Measurements from ENCODE around the gene S100Z.
"Not testable (repeated sequence)": the region's sequence is repeated elsewhere in the genome, so short reads cannot be mapped to it uniquely, and the experiment has no call there.

The S100Z gene

DNA sequence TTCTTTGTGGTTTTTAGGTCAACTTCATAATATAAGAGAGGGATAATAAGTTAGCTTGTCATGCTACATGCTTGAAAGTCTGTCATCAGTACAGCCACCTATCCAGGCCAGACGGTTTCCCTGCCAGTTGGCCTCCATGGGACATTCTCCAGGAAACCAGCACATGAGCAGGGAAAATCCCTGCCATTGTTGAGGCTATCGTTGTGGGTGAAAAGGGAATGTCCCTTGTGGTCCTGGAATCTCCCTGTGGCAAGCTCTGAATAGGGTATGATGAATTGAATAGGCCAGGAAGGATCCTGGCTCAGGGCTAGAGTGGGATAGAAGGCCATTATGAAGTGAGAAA is 18.7 kb upstream of the S100Z start:
- no peak for DNase-seq

DNA sequence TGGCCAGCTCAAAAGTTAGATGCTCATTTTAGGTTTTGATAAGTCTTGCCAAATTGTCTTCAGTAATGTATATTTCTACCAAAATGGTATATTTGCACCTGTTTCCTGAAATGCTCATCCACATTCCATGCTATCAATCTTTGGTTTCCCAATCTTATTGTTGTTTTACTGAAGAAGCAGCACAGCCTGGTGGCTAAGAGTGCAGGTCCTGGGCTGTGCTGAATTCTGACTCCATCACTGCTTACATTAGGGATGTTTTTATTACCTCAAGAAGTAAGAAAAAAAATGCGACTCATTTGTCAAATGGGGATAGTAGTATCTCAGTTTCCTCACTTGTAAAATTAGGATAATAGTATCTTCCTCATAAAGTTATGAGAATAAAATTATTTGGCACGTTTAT is 13.6 kb upstream of the S100Z start:
- DNase-seq: no peak

DNA sequence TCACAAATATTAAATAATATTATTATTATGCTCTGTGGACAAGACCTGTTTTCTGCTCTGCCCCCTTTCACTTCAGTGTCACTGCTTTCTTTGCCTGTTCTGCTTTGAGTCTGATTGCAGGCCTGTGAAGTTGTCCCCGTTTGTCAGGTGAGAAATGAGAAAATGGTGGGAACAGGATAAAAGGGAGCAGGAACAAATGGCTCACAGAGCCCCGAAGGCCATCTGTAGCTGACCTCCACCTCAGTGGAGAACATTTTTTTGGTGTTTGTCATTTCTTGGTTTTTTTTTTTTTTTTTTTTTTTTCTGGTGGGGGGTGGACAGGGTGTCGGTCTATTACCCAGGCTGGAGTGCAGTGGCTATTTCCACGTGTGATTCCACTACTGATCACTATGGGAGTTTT is 13.2 kb upstream of the S100Z start:
- no peak for DNase-seq

DNA sequence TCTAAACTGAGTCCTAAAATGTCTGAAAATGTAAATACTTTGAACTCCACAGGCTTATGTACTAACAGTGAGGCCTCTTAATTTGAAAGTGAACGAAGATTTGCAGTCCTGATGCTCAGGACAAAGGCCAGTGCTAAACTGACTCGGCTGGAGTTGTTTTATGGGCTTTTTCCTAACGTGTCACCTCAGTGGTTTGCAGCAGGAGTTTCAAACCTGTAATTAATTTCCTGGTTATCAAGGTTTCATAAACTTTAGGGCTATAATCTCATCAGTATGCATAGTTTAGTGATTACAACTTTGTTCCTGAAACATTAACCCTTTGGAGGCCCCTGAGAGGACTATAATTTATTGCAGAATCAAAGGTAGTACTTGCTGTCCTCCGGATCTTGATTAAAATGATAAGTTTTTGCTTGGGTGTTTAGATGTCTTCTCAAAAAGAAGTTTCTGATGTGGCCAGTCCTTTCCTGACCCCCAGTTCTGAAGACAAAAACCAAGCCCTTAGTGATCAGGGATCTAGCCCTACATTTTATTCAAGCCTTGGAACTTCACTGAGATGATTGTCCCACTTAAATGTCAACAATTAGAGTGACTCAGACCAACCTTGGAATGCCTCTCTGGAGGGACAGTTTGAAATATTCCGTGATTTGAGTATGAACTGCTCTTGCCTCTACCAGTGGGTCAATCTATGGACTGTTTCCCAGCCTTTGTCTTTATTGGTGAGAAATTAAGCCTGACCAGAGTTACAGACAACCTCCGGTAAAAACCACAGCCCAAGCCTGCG is 11.1 kb upstream of the S100Z start:
- DNase-seq: no peak

DNA sequence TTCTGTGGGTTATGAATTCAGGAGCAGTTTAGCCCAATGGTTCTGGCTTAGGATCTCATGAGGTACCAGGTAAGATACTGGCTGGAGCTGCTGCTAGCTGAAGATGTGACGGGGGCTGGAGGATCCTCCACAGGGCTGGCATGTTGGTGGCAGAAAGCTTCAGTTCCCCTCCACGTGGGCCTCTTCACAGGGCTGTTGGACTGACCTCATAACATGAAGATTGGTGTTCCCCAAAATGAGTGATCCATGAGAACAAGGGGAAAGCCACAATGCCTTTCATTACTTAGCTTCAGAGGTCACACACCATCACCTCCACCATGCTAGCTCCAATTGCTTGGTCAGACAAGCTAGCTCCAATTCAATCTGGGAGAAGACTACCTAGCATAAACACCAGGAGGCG is 8.5 kb upstream of the S100Z start:
- DNase-seq: no peak

DNA sequence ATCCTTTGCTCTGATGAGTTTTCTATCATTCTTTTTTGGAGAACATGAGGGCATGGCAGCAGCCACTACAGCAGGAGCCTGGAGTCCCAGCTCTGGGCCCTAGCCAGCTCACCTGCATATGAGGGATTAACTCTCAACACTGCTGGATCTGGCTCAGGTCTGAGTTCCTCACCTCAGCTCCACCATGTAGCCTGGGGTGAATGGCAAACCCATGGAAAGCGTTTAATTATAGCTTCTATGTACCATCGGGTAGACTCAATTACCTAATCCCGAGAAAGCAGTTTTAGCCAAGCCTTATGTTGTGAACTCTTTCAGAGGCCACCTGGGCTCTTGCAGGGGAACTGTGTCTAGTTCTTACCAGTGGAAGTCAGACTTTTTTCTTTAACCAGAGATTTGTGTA is 3.9 kb upstream of the S100Z start:
- no peak for DNase-seq

DNA sequence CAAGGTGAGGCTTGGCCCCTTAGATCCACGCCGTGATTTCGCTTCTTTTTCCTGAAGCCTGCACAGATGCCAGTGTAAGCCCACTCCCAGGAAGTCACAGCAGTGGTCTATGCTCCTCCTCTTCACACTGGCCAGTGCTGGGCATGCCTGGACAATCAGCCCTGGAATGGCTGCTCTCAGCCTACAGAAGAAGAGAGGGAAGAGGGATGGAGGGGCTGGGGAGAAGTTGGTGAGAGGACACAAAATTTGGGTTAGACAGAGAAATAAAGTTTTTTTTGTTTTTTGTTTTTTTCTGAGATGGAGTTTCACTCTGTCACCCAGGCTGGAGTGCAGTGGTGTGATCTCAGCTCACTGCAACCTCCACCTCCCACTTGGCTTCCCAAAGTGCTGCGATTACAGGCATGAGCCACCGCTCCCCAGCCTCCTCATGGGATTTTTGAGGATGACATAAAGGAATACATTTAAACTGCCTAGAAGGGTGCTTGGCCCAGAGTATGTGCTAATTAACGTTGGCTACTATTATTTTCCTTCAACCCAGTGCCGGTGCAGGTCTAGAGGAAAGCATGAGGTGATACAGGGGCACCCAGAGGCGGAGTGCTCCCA is 830 bp downstream of the S100Z start:
- DNase-seq: no peak

DNA sequence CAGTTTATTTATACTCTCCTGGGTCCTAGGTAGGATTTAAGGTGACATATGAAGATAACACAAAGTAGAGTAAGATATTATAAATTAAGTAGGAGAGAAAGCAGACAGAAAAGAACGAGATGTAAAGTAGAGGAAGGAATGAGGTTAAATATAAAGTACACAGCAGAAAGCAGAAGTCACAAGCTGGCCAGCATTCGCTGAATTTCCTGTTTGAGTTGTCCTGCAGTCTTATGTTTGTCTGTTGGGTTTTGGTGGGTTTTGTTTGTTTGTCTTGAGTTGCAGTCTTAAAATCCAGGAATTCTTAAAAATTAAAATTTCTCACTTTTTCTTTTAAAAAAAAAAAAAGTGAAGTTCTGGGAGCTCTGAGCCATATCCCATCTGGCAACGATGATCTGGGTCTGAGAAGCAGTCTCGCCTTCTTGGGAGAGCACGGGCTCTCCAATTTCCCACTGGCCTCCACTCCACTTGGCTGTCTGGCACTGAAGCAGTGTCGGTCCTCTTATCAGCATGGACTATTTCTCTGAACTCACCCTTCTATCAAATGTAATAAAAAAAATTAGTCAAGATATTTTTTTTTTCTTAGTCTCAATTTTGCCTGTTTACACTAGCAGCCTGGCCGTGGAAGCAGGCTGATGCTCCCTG is 2.0 kb downstream of the S100Z start:
- DNase-seq: no peak

DNA sequence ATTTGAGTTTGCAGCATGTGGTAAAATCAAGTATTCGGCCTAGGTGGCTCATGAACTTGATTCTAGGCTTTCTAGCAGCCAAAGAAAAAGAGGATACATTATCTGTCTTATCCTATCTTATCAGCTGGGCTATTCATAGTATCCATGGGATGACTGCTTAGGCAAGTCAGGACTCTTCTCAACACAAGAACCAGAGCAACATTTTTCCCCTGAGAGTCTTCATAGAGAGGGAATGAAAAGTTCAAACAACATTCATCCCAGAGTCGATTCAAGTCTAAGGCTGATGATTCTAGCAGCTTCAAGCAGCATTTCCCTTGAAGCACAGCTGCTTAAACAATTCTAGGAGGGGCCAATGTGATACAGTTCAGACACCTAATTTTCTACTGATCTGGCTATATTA is 3.0 kb downstream of the S100Z start:
- DNase-seq: no peak

DNA sequence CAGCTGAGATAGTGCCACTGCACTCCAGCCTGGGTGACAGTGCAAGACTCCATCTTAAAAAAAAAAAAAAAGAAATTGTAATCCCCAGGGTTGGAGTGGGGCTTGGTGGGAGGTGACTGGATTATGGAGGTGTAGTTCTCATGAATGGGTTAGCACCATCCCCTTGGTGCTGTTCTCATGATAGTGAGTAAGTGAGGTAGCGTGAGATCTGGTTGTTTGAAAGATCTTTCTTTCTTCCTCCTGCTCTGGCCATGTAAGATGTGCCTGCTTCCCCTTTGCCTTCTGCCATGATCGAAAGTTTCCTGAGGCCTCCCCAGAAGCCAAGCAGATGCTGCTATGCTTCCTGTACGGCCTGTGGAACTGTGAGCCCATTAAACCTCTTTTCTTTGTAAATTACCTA is 3.9 kb downstream of the S100Z start:
- DNase-seq: not testable (repeated sequence)

DNA sequence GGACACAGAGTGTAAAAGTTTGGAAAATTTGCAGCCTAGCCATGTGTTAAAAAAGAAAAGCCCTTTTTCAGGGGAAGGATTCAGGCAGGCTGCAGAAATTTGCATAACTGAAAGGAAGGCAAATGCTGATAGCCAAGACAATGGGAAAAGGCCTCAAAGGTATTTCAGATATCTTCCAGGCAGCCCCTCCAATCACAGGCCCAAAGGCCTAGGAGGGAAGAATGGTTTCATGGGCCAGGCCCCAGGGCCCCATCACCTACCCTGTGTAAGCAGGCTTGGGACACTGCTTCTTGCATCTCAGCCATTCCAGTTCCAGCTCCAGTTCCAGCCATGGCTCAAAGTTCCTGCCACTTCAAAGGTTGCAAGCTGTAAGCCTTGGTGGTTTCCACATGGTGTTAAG is 4.8 kb downstream of the S100Z start:
- no peak for DNase-seq

DNA sequence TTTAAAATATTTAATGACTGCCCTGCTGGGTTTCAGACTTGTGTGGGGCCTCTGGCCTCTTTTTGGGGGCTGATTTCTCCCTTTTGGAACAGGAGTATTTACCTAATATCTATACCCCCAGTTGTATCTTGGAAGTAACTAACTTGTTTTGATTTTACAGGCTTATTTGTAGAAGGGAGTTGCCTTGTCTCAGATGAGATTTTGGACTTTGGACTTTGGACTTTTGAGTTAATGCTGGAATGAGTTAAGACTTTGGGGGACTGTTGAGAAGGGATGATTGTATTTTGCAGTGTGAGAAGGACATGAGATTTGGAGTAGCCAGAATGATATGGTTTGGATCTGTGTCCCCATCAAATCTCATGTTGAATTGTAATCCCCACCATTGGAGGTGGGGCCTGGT is 5.7 kb downstream of the S100Z start:
- DNase-seq: not testable (repeated sequence)

DNA sequence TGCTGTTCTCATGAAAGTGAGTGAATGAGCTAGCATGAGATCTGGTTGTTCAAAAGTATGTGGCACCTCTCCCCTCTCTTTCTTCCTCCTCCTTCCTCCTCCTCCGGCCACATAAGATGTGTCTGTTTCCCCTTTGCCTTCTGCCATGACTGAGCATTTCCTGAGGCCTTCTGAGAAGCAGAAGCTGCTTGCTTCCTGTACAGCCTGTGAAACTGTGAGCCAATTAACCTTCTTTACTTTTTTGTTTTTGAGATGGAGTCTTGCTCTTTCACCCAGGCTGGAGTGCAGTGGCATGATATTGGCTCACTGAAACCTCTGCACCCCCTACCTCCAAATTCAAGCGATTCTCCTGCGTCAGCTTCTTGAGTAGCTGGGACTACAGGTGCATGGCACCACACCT is 6.1 kb downstream of the S100Z start:
- peak in 2 of 4 experiments; percentile 7 to 15 for DNase-seq

DNA sequence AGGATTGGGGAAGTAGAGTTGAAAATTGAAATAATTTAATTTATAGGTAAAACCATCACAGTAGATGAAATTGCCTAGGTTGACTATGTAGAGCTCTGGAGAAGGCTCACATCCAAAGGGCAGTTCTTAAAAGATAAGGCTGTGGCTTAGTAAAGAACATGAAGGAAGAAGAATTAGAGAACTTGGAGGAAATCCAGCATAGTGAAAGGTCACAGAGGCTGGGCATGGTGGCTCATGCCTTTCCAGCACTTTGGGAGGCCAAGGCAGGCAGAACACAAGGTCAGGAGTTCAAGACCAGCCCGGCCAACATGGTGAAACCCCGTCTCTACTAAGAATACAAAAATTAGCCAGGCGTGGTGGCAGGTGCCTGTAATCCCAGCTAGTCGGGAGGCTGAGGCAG is 7.0 kb downstream of the S100Z start:
- not testable (repeated sequence) for DNase-seq

DNA sequence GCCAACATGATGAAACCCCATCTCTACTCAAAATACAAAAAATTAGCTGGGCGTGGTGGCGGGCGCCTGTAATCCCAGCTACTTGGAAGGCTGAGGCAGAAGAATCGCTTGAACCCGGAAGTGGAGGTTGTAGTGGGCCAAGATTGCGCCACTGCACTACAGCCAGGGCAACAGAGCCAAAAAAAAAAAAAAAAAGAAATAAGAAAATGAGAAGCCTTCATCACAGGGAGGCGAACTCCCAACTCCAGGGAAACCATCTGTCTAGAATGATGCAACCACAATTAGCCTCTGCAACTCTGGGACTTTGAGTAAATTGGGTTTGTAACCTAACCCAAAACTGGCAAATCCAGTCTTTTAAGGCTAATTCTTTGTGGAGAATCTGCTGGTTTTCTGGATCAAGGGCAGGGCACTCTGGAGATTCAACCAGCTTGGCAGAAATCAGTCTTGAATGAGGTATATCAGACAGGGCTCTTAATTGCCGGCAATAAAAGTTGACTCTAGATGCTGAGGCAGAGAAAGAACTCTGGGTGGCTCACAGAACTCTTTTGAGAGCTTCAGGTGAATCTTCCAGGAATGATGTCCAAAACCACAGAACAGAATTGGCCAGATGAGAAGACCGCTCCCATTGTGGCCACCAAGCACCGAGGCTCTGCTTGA is 9.9 kb downstream of the S100Z start:
- DNase-seq: no peak

DNA sequence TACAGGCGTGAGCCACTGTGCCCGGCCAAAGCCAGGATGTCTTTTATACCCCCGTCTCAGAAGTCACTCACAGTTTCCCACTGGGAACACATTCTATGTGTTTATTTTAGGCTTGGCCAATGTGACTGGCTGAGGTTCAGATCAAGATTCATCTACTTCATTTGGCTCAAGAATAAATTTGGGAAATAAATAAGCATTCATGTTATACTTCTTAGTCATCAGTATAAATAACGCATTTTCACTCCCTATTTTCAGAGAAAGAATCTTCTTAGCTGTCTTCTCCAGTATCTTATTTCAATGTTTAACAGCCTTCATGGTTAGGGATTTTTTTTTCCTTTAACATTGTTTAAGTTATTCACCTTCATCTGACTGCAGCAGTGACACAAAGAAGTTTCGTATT is 11.8 kb downstream of the S100Z start:
- no peak for DNase-seq

DNA sequence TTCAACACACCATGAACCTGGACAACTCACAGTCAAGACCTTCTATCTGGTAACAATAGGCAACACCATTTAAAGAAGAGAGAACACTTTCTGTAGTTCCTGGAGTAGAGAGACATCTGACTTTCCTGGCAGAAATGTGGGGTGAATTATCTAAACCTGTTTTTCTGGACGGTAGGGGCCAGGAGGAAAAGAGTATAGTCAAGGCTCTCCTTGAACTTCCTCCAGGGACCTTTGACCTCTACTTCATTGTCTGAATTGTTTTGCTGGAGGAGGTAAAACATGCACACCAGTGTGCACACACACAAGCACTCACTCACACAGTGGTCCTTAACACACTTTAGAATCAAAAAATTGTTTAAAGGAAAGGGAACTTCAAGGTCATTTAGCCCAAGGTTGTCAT is 13.2 kb downstream of the S100Z start:
- no peak for DNase-seq

DNA sequence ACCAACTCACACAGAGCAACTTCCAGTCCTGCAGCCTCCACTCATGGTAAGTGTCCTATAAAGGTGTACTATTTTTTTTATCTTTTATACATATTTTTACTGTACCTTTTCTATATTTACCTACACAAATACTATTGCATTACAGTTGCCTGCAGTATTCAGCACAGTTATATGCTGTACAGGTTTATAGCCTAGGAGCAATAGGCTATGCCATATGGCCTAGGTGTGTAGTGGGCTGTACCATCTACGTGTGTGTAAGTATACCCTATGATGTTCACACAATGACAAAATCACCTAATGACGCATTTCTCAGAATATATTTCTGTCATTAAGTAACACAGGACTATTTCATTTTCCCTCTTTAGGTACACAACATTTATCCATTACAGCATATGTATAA is 16.7 kb downstream of the S100Z start:
- no peak for DNase-seq

DNA sequence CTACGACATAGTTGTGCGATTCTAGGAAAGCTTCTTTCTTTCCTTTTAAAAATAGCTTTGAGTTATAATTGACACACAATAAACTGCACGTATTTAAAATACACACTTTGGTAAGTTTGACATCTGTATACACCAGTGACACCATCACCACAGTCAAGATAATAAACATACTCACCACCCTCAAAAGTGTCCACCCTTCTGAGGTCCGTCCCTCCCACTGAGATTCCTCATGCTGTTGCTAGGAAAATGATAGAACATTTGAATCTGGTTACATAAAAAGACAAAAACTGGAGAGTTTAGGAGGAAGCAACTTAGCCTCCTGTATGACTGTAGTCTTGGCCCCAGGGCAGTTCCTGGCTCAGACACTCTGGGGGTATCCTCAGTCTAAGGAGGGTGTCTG is 17.2 kb downstream of the S100Z start:
- DNase-seq: no peak

DNA sequence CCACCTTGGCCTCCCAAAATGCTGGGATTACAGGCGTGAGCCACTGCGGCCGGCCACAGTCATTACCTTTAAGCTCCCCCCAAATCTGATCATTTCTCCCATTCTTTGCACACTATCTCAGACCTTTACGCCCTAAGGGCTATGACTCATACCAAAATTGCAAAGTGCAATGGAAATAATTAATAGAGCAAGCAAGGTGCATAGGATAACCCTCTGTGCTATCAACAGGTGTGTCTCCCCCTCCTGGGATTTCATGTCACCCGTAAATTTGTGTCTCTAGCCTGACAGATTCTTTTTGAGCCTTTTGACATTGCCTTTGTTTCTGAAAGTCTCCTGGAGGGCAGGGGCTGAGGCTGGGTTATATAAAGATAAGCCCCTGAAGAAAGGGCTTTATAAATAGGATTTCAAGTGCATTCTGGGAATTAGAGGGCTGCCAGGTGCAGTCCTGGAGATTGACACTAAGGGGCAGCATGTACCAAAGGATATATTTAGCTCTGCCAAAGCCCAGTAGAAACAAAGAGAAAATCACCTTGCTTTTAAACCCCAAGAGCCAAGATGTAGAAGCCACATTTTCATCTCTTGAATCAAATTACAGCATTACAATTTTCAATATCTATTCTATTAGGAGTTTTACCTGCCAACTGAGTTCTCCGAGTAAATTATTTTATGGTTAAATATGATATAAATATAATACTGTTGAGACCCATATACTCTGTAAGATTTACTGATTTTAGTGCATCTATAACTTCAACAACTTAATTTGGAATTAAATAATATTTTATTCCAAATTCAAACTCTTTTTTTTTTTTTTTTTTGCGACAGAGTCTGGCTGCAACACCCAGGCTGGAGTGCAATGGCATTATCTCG is 18.2 kb downstream of the S100Z start:
- DNase-seq: peak; percentile 3 to 30 (median 16)

DNA sequence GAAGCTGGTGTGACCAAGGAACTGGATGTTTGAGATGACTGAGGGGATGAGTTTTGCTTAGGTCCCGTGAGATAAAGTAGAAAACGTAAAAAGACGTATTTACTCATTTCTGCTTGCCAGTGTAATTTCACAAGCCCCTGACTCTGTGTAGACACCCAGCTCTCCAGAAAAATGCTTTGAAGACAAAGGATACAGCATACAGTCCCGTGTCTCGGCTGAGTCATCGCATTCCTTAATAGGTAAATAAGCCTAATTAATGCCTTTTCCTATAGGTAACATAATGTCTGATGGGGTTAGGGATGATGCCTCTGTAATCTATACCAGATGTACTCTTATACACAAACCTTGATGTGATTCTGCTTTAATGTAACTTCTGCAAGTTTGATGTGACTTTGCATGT is 20.2 kb downstream of the S100Z start:
- no peak for DNase-seq

DNA sequence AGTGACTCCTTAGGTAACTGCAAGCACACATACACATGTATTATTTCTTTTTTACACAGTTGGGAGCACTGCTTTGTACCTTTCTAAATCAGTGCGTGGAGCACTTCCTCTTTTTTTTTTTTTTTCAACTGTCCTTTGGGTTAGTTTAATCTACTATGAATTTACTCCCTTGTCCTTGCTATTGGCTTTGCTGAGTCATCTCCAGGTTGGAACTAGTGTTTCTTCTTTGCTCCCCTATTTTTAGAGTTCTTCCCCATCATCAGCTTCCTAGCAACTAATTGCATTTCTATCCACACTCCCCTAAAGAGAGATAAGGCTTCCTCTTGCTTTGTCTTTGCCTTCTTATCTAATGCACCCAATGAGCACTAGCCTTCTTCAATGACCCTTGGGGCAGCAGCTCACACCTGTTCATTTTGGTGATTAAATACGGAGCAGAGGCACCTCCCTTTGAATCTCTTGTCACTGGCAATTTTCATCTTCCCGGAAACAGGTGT is 24.3 kb downstream of the S100Z start:
- DNase-seq: no peak
